ENCODE results near the gene PRKCZ. TPM values are rescaled to one million over a fixed set of nuclear protein-coding genes. Genes with fewer than 3 reads are reported as not detected.

Gene PRKCZ
- total RNA-seq, 2 experiments from 2014 or later: 6.7 to 8.0 TPM

DNA sequence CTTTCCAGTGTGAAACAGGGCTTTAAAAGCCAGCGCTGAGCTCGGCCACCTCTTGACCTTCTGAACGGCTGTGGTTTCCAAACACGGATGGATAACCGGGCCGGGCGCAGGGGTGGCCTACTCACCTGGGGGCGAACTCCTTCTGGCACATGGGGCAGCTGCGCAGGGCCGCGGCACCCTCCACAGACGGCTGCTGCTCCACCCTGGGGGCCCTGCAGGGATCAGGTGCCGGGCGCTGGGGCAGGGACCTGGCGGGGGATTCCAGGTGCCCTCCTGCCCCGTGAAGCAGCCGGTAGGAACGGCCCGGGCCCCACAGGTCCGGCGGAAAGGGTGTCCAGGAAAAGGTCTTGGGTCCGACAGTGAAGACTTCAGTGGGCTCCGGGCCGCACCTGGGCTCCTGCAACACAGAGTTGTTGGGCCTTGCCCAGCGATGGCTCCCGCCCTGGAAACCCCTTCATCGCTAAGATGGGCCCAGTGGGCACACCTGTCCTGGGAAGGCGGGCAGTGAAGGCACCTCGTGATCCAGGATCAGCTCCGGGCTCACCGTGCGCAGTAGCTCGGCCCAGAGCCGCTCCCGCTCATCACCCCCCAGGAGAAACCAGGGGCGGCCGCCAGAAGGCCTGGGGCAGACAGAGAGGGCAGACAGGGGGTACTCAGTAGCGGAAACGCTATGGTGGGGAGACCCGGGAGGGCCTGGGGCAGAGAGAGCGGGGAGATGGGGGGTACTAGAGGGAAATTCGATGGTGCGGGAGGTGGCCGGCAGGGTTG, 143.5 kb downstream of the PRKCZ start:
- POLR2A ChIA-PET: interaction anchor here (0.6 to 3.7 kb wide), 9 partner anchors 8 to 606 kb away, joined by 3 to 48 read pairs (median 4); partner anchors contain the start of genes MORN1 and RER1
- CTCF ChIA-PET: interaction anchor here (5.3 kb wide), 1 partner anchor 188 kb away, joined by 175 read pairs; no protein-coding TSS in a partner anchor
- H3K27me3 Mint-ChIP-seq: no peaks in the 10 kb centered on the region

GRCh38 chr1:2194319-2194897, 144.2 kb downstream of the PRKCZ start, which contains the start of gene FAAP20:
TSS of gene FAAP20 (minus strand) at chr1:2194772. CDS start at chr1:2194749, 23 bp downstream.
- peak; percentile 82 for DNase-seq
- POLR2A ChIA-PET: interaction anchor here (0.6 to 3.7 kb wide), 29 partner anchors 9 to 605 kb away, joined by 3 to 48 read pairs (median 4); partner anchors contain the start of genes MORN1, PEX10 and RER1
- H3K36me3 Mint-ChIP-seq (ENCODE audit: low read depth): no peaks in the 10 kb centered on the region

More for the DNA sequence above, 143.5 kb downstream of the PRKCZ start:
- Mint-ChIP-seq H3K9me3 (no peaks in the 10 kb centered on the region), H3K4me3 (peak overlapping the region; percentile 64), H3K27ac (peak overlapping the region; percentile 35), H3K4me1 (peaks cover 42% of the 10 kb centered on the region), H3K36me3 (ENCODE audit: low read depth) (no peaks in the 10 kb centered on the region)
- no peak for DNase-seq

DNA sequence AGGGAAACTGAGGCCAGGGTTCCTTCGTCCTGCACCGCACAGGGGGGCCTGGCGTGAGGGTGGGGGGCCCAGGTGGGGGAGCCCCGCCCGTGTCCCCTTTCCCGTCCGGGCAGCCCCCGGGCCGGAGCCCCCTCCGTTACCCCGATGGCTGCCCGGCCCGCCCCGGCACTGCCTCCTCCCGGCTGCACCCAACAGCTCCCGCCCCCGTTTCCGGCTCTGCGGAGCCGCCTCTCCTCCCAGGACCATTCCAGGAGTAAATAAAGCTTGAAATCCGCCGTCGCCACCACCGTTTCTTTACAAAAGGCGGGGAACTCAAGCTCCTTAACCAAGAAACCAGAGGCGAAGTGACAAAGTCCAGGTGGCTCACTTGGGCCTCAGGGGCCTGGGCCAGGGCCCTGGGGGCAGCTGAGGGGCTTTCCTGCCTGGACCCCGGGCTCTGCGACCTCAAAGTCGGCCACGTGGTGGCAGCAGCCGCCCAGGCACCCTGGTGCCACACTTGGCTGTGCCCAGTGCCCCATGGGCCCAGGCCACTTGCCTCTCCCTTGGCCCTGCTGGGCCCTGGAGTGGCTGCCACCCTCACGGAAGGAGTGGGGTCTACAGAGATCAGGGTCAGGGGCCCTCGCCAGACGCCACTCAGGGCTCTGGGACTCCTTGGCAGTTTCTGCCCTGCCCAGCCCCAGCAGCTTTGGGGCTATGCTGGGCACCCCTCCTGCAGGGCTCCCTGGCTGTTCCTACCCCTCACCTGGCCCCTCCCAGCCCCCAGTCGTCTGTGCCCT, 144.9 kb downstream of the PRKCZ start:
- Mint-ChIP-seq H3K4me3 (peak overlapping the region; percentile 78), H3K4me1 (peaks cover 49% of the 10 kb centered on the region), H3K36me3 (ENCODE audit: low read depth) (no peaks in the 10 kb centered on the region), H3K9me3 (no peaks in the 10 kb centered on the region), H3K27me3 (no peaks in the 10 kb centered on the region), H3K27ac (peak overlapping the region; percentile 92)
- peak; percentile 91 for DNase-seq
- ChIA-PET CTCF (interaction anchor here (0.6 to 5.3 kb wide), 39 partner anchors 9 to 391 kb away, joined by 3 to 175 read pairs (median 5); partner anchors contain the start of genes MORN1, PEX10, PRXL2B and RER1), POLR2A (interaction anchor here (0.7 to 3.7 kb wide), 28 partner anchors 8 to 390 kb away, joined by 3 to 48 read pairs (median 4); partner anchors contain the start of genes MORN1, PEX10 and RER1)

More at GRCh38 chr1:2194319-2194897, 144.2 kb downstream of the PRKCZ start, which contains the start of gene FAAP20:
- peak within 1 kb of the TSS; percentile 92 for H3K27ac Mint-ChIP-seq
- no peaks in the 10 kb centered on the region for H3K27me3 Mint-ChIP-seq
- CTCF ChIA-PET: interaction anchor here (0.6 to 5.3 kb wide), 39 partner anchors 10 to 391 kb away, joined by 3 to 175 read pairs (median 5); partner anchors contain the start of genes MORN1, PEX10, PRXL2B and RER1
- peak within 1 kb of the TSS; percentile 78 for H3K4me3 Mint-ChIP-seq
- H3K9me3 Mint-ChIP-seq: no peaks in the 10 kb centered on the region
- H3K4me1 Mint-ChIP-seq: peaks cover 45% of the 10 kb centered on the region

- Mint-ChIP-seq H3K27me3 (no peaks in the 10 kb centered on the region), H3K4me1 (peaks cover 47% of the 10 kb centered on the region), H3K27ac (peak overlapping the region; percentile 92), H3K4me3 (no peak overlapping the region), H3K36me3 (ENCODE audit: low read depth) (no peaks in the 10 kb centered on the region), H3K9me3 (no peaks in the 10 kb centered on the region)
- ChIA-PET CTCF (interaction anchor here (1.2 to 5.3 kb wide), 12 partner anchors 12 to 365 kb away, joined by 3 to 175 read pairs (median 9); partner anchors contain the start of genes MORN1 and RER1), POLR2A (interaction anchor here (1.1 to 3.7 kb wide), 13 partner anchors 12 to 389 kb away, joined by 3 to 48 read pairs (median 5); partner anchors contain the start of genes MORN1, PEX10 and RER1)
- no peak for DNase-seq
Measured at GRCh38 chr1:2195785-2196184, 145.6 kb downstream of the PRKCZ start.

- Mint-ChIP-seq H3K36me3 (ENCODE audit: low read depth) (no peaks in the 10 kb centered on the region), H3K4me3 (no peak overlapping the region), H3K27me3 (no peaks in the 10 kb centered on the region), H3K9me3 (no peaks in the 10 kb centered on the region), H3K4me1 (peaks cover 43% of the 10 kb centered on the region), H3K27ac (no peak overlapping the region)
- POLR2A ChIA-PET: interaction anchor here (1.1 to 3.7 kb wide), 4 partner anchors 32 to 350 kb away, joined by 4 to 27 read pairs (median 12); no protein-coding TSS in a partner anchor
- CTCF ChIA-PET: interaction anchor here (5.3 kb wide), 1 partner anchor 185 kb away, joined by 175 read pairs; no protein-coding TSS in a partner anchor
- DNase-seq: no peak
Measured at GRCh38 chr1:2196901-2197638, 146.9 kb downstream of the PRKCZ start.

DNA sequence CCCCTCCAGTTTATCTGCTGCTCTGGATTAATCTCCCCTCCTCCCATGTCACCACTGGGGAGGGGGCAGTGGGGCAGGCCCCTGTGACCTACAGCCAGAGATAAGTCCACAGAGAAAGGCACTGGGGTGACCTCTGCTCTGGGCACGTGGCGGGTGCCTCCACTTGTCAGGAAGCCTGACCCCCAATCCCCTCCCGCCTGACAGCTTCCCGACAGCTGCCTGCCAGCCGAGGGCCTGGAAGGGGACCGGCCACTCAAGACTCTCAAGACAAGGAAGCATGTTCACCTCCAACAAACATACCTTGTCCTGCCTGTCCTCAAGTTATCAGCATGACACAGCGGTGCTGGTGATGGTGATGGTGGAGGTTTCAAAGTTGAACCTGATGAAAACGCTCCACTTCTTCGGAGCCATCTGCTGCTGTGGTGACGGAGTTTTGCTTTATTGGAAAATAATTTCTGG, 147.5 kb downstream of the PRKCZ start:
- H3K36me3 Mint-ChIP-seq (ENCODE audit: low read depth): no peaks in the 10 kb centered on the region
- H3K27me3 Mint-ChIP-seq: no peaks in the 10 kb centered on the region
- POLR2A ChIA-PET: interaction anchor here (1.1 to 4.1 kb wide), 4 partner anchors 30 to 184 kb away, joined by 3 to 50 read pairs (median 6); no protein-coding TSS in a partner anchor
- peak overlapping the region; percentile 86 for H3K27ac Mint-ChIP-seq
- no peak overlapping the region for H3K4me3 Mint-ChIP-seq
- H3K9me3 Mint-ChIP-seq: no peaks in the 10 kb centered on the region
- peaks cover 40% of the 10 kb centered on the region for H3K4me1 Mint-ChIP-seq
- CTCF ChIA-PET: interaction anchor here (5.3 kb wide), 1 partner anchor 184 kb away, joined by 175 read pairs; no protein-coding TSS in a partner anchor
- DNase-seq: no peak

DNA sequence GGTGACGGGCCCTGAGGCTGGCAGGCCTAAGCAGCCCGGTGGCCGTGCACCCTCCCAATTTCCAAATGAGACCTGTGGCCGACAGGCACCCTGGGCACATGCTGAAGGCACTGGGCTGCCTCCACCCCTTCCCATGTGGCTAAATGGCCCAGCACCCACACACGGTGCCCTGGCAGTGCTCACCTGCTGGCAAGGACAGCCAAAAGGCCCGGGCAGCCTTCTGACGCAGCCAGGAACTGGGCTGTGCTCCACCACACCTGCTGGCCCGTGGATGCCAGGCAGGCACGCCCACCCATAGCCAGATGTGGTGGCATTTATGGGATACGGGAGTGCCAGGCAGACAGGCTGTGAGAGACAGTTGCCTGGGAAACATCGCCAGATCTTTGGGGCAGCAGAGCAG, 148.4 kb downstream of the PRKCZ start:
- H3K27ac Mint-ChIP-seq: peak overlapping the region; percentile 86
- H3K4me3 Mint-ChIP-seq: peak overlapping the region; percentile 88
- ChIA-PET CTCF (interaction anchor here (0.5 to 5.3 kb wide), 8 partner anchors 36 to 267 kb away, joined by 3 to 175 read pairs (median 6); partner anchors contain the start of genes MORN1 and RER1), POLR2A (interaction anchor here (1.0 to 4.1 kb wide), 10 partner anchors 9 to 387 kb away, joined by 3 to 50 read pairs (median 6); partner anchors contain the start of genes MORN1 and RER1)
- H3K36me3 Mint-ChIP-seq (ENCODE audit: low read depth): no peaks in the 10 kb centered on the region
- no peaks in the 10 kb centered on the region for H3K27me3 Mint-ChIP-seq
- DNase-seq: no peak
- no peaks in the 10 kb centered on the region for H3K9me3 Mint-ChIP-seq
- H3K4me1 Mint-ChIP-seq: peaks cover 34% of the 10 kb centered on the region

DNA sequence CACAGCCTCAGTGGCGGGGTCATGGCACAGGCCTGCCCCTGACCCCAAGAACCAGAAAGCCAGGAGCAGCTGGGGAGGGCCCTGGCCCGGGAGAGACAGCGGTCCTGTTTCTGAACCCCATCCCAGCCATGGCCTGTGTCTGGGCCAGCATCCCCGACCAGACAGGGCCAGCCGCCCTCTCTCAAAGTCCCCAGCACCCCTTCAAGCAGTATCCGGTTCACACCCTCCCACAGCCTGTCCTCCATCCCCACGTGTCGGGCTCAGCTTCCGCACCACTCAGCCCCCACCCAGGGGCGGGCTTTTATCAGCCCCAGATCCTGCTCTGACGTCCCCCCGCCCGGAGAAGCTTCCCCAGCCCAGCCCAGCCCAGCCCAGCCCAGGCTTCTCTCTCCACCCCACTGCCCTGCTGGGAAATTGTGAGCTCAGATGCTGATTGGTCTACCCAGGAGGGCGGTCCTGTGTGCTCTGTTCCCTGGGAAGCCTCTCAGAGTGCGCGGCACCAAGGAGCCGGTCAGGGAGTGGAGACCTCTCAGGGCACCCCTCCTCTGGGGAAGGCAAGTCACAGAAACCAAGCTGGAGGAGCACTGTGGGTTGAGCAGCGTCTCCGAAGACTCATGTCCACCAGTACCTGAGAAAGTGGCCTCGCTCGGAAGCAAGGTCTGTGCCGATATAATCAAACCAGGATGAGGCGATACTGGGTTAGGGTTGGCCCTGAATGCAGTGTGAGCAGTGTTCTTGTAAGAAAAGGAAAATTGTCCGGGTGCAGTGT, 149.0 kb downstream of the PRKCZ start:
- H3K36me3 Mint-ChIP-seq (ENCODE audit: low read depth): no peaks in the 10 kb centered on the region
- no peaks in the 10 kb centered on the region for H3K9me3 Mint-ChIP-seq
- H3K4me3 Mint-ChIP-seq: peak overlapping the region; percentile 88
- CTCF ChIA-PET: interaction anchor here (0.5 to 2.4 kb wide), 13 partner anchors 19 to 349 kb away, joined by 3 to 28 read pairs (median 6); partner anchors contain the start of genes MORN1 and RER1
- DNase-seq: peak; percentile 93
- H3K4me1 Mint-ChIP-seq: peaks cover 31% of the 10 kb centered on the region
- POLR2A ChIA-PET: interaction anchor here (0.6 to 4.1 kb wide), 12 partner anchors 8 to 386 kb away, joined by 3 to 50 read pairs (median 5); partner anchors contain the start of genes MORN1 and RER1
- no peaks in the 10 kb centered on the region for H3K27me3 Mint-ChIP-seq
- H3K27ac Mint-ChIP-seq: peak overlapping the region; percentile 86

GRCh38 chr1:2200308-2200943, 150.2 kb downstream of the PRKCZ start:
- Mint-ChIP-seq H3K27ac (no peak overlapping the region), H3K27me3 (no peaks in the 10 kb centered on the region), H3K9me3 (no peaks in the 10 kb centered on the region), H3K4me3 (no peak overlapping the region), H3K4me1 (peaks cover 32% of the 10 kb centered on the region), H3K36me3 (ENCODE audit: low read depth) (no peaks in the 10 kb centered on the region)
- ChIA-PET CTCF (interaction anchor here (1.2 to 2.4 kb wide), 4 partner anchors 67 to 191 kb away, joined by 4 to 28 read pairs (median 6); partner anchors contain the start of genes MORN1 and RER1), POLR2A (interaction anchor here (1.0 to 4.1 kb wide), 7 partner anchors 9 to 191 kb away, joined by 3 to 50 read pairs (median 8); partner anchors contain the start of genes MORN1 and RER1)
- DNase-seq: no peak

DNA sequence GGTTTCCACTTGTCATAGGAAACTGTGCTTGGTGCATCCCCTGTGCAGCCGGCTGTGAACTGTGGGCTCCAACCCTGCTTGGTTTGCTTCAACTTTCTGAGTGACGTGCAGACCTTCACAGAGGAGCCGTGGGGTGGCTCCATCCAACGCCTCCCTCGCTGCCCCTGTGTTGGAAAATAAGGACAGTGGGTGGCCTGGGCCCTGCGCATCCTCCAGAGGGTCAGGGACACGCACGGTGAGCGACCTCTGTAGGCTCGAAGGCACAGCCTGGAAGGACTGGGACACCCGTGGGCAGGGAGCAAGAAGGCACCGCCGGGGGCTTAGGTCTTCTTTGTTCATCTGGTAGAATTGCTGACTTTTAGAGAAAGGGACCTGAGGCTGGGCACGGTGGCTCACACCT, 150.9 kb downstream of the PRKCZ start:
- Mint-ChIP-seq H3K4me1 (peaks cover 32% of the 10 kb centered on the region), H3K4me3 (no peak overlapping the region), H3K27me3 (no peaks in the 10 kb centered on the region), H3K36me3 (ENCODE audit: low read depth) (no peaks in the 10 kb centered on the region), H3K27ac (no peak overlapping the region), H3K9me3 (no peaks in the 10 kb centered on the region)
- ChIA-PET POLR2A (interaction anchor here (1.0 to 4.1 kb wide), 2 partner anchors 9 to 31 kb away, joined by 3 to 50 read pairs; no protein-coding TSS in a partner anchor), CTCF (interaction anchor here (1.5 to 2.4 kb wide), 3 partner anchors 179 to 190 kb away, joined by 4 to 28 read pairs (median 7); partner anchors contain the start of genes MORN1 and RER1)
- DNase-seq: no peak
